Colonic mucosa (tissue), 4 donors: ENCODE measurements around the gene CHCHD3. TPM values are rescaled to one million over a fixed set of nuclear protein-coding genes. Genes with fewer than 3 reads are reported as not detected.

ENCODE experiments used
- DNase-seq: peaks from one replicate; pipeline ENCODE4 v3.0.0-alpha.2; 2020
- H3K27ac ChIP-seq: fragments of 200-600 bp; one replicate; pipeline ENCODE4 v1.8.0; 2021
- H3K27me3 ChIP-seq: fragments of 200-600 bp; one replicate; pipeline ENCODE4 v1.8.0; 2021
- H3K36me3 ChIP-seq: fragments of 200-600 bp; one replicate; pipeline ENCODE4 v1.8.0; 2021
- H3K4me1 ChIP-seq: fragments of 200-600 bp; one replicate; pipeline ENCODE4 v1.8.0; 2021; ENCODE audit warnings: mild to moderate bottlenecking
- H3K4me3 ChIP-seq: fragments of 200-600 bp; one replicate; pipeline ENCODE4 v1.8.0; 2021
- H3K9ac ChIP-seq, 2 donors: one replicate each; pipeline ENCODE4 v1.7.0; 2013; ENCODE audit warnings: control low read depth in 2 of 2, low read depth in 2 of 2, low read length in 2 of 2
- H3K9me3 ChIP-seq: fragments of 200-600 bp; one replicate; pipeline ENCODE4 v1.8.0; 2021
- CTCF ChIP-seq: fragments of 200-600 bp; IDR thresholded peaks from one replicate; pipeline ENCODE4 v1.8.0; 2022; ENCODE audit warnings: antibody characterized with exemption, mild to moderate bottlenecking
- intact Hi-C: fragments of 100-400 bp; cut with DNase I; formaldehyde crosslinking; loops from one replicate; pipeline ENCODE4 v1.14.1; 2022
- total RNA-seq, 2 donors: library from RNA; stranded (reverse); fragmentation: NEBNext Ultra II Directional in 1 of 2; extraction: Animal tissue kit (Norgen Biotek cat#: 25700) in 1 of 2; gene quantifications; one replicate each; pipeline ENCODE4 v1.2.1, GENCODE V29; 2021
- donor health status: healthy.
- donor health status: DM: no; HTN: no; CAD: no.
- donor health status: DM: no; HTN: no; CAD: no.

The CHCHD3 gene
- total RNA-seq, 2 donors from 2014 or later = 81.5 to 112 TPM

DNA sequence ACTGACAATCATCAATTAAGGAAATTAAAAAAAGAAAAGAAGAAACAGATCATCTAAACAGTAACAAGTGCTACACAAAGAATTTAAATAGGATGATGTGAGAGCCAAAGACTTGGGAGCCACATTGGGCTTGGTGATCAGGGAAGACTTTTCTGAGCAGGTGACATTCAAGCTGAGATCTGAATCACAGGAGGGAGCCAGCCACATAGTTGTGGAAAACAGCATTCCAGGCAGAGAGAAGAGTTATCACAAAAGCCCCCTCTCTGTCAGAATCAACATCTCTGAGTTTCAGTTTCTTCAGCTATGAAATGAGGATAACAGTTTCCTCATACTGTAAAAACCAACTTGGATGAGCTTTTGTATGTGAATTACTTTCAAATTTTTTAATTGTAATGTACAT lies 336.4 kb downstream of the CHCHD3 start:
- intact Hi-C loops = no loop called here

DNA sequence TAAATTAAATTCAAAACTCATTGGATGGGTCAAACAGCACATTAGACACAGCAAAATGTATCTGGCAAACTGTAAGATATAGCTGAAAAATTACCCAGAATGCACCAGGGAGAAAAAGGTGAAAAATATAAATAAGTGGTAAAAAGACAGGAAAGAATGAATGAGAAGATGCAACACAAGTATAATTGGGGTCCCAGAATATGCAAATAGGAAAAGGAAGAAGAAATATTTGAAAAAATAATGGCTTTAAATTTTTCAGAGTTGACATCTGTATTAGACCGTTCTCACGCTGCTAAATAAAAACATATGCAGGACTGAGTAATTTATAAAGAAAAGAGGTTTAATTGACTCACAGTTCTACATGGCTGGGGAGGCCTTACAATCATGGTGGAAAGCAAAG lies 337.9 kb downstream of the CHCHD3 start:
- H3K4me3 ChIP-seq = no peak overlapping the region
- DNase-seq = no peak
- no peaks in the 10 kb centered on the region for H3K27me3 ChIP-seq
- no peaks in the 10 kb centered on the region for H3K9me3 ChIP-seq
- no peaks in the 10 kb centered on the region for H3K36me3 ChIP-seq
- no peak overlapping the region for H3K9ac ChIP-seq
- no peak for TF ChIP-seq CTCF
- intact Hi-C loops = no loop called here
- H3K27ac ChIP-seq = no peak overlapping the region
- no peaks in the 10 kb centered on the region for H3K4me1 ChIP-seq

More for the DNA sequence above, 336.4 kb downstream of the CHCHD3 start:
- no peak for TF ChIP-seq CTCF
- Histone ChIP-seq H3K27me3 (no peaks in the 10 kb centered on the region), H3K4me1 (no peaks in the 10 kb centered on the region), H3K9me3 (no peaks in the 10 kb centered on the region), H3K36me3 (no peaks in the 10 kb centered on the region), H3K4me3 (no peak overlapping the region), H3K27ac (no peak overlapping the region), H3K9ac (no peak overlapping the region)
- no peak for DNase-seq

- Histone ChIP-seq H3K27ac (no peak overlapping the region), H3K9me3 (no peaks in the 10 kb centered on the region), H3K9ac (no peak overlapping the region), H3K36me3 (no peaks in the 10 kb centered on the region), H3K4me1 (no peaks in the 10 kb centered on the region), H3K27me3 (no peaks in the 10 kb centered on the region), H3K4me3 (no peak overlapping the region)
- intact Hi-C loops = no loop called here
- no peak for TF ChIP-seq CTCF
- DNase-seq = no peak
Observed at GRCh38 chr7:132742189-132742612, 339.7 kb downstream of the CHCHD3 start.

DNA sequence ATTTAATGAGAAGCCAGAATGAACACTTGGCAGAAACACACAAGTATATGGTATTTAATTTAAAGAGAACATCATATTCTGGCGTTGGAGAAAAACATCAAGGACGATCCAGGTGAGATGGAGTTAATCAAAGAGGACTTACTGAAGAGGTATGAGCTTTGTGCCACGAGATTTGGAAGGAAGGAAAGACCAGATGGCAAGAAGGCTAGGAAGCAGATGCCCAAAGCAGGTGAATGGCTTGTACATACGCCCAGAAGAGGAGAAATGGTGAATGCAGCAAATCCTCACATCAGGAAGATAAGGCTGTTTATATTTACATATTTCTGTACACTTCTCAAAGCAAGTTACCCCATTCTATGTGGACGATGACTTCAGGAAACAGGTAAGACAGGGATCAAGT lies 341.7 kb downstream of the CHCHD3 start:
- H3K4me1 ChIP-seq = no peaks in the 10 kb centered on the region
- intact Hi-C loops = no loop called here
- no peak for TF ChIP-seq CTCF
- no peak overlapping the region for H3K27ac ChIP-seq
- no peaks in the 10 kb centered on the region for H3K9me3 ChIP-seq
- H3K4me3 ChIP-seq = no peak overlapping the region
- H3K36me3 ChIP-seq = no peaks in the 10 kb centered on the region
- H3K9ac ChIP-seq = no peak overlapping the region
- no peaks in the 10 kb centered on the region for H3K27me3 ChIP-seq
- no peak for DNase-seq

- TF ChIP-seq CTCF = no peak
- H3K27ac ChIP-seq = no peak overlapping the region
- H3K36me3 ChIP-seq = no peaks in the 10 kb centered on the region
- DNase-seq = no peak
- no peaks in the 10 kb centered on the region for H3K4me1 ChIP-seq
- H3K9me3 ChIP-seq = no peaks in the 10 kb centered on the region
- H3K27me3 ChIP-seq = no peaks in the 10 kb centered on the region
- intact Hi-C loops = no loop called here
- H3K9ac ChIP-seq = no peak overlapping the region
- no peak overlapping the region for H3K4me3 ChIP-seq
Observed at GRCh38 chr7:132739271-132739955, 342.5 kb downstream of the CHCHD3 start.
